Activated naive CD4-positive, alpha-beta T cell treated with anti-CD3 and anti-CD28 coated beads for 36 hours (primary cell): ENCODE results near the gene MUC2. TPM values are rescaled to one million over a fixed set of nuclear protein-coding genes. Genes with fewer than 3 reads are reported as not detected.

Experiments
- CTCF ChIA-PET: fragments of 350-600 bp; sonication (Branson Sonifier 250); formaldehyde crosslinking; loops from one replicate; lab custom pipeline; 2021; ENCODE audit warnings: antibody characterized with exemption; lab: Charles Lee
- DNase-seq: peaks from one replicate; pipeline ENCODE4 v3.0.0-alpha.2; 2020
- H3K27ac Mint-ChIP-seq: one replicate; pipeline ENCODE4 v1.8.0; 2021; ENCODE audit warnings: mild to moderate bottlenecking, mixed read lengths
- H3K27me3 Mint-ChIP-seq: one replicate; pipeline ENCODE4 v1.8.0; 2021; ENCODE audit warnings: low read depth, mixed read lengths
- H3K36me3 Mint-ChIP-seq: one replicate; pipeline ENCODE4 v1.8.0; 2021; ENCODE audit warnings: low read depth, mixed read lengths
- H3K4me1 Mint-ChIP-seq: one replicate; pipeline ENCODE4 v1.8.0; 2021; ENCODE audit warnings: low read depth, mixed read lengths
- H3K4me3 Mint-ChIP-seq: one replicate; pipeline ENCODE4 v1.8.0; 2021; ENCODE audit warnings: mild to moderate bottlenecking, moderate library complexity, mixed read lengths
- H3K9me3 Mint-ChIP-seq: one replicate; pipeline ENCODE4 v1.8.0; 2021; ENCODE audit warnings: mixed read lengths
- intact Hi-C: fragments of 100-400 bp; cut with micrococcal nuclease; formaldehyde crosslinking; loops from one replicate; pipeline ENCODE4 v1.15.1; 2023
- total RNA-seq, 2 experiments: library from RNA; stranded (reverse); gene quantifications; one replicate each; pipeline ENCODE4 v1.2.3, GENCODE V29; 2021

MUC2 gene
- total RNA-seq, 2 experiments from 2014 or later, result not detected

DNA sequence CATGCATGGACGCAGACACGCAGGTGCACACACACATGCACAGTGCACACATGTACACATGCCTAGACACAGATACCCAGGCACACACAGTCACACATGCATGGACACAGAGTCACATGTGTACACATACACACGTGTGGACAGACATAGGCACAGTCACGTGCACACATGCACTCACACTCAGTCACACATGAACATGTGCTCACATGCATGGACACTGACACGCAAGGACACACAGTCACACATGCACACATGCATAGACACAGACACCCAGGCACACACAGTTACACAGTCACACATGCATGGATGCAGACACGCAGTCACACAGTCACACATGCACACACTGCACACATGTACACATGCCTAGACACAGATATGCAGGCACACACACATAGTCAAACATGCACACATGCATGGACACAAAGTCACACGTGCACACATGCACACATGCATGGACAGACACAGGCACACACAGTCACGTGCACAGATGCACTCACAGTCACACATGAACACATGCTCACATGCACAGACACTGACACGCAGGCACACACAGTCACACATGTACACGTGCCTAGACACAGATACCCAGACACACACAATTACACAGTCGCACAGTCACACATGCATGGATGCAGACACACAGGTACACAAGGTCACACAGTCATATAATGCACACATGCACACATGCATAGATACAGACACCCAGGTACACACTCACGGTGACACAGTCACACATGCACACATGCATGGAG is 16.8 kb downstream of the MUC2 start:
- Mint-ChIP-seq H3K36me3 (no peaks in the 10 kb centered on the region), H3K9me3 (no peaks in the 10 kb centered on the region), H3K27me3 (no peaks in the 10 kb centered on the region), H3K4me3 (no peak overlapping the region), H3K4me1 (no peaks in the 10 kb centered on the region), H3K27ac (no peak overlapping the region)
- CTCF ChIA-PET, result no interaction called here
- intact Hi-C loops, result no loop called here
- no peak for DNase-seq

DNA sequence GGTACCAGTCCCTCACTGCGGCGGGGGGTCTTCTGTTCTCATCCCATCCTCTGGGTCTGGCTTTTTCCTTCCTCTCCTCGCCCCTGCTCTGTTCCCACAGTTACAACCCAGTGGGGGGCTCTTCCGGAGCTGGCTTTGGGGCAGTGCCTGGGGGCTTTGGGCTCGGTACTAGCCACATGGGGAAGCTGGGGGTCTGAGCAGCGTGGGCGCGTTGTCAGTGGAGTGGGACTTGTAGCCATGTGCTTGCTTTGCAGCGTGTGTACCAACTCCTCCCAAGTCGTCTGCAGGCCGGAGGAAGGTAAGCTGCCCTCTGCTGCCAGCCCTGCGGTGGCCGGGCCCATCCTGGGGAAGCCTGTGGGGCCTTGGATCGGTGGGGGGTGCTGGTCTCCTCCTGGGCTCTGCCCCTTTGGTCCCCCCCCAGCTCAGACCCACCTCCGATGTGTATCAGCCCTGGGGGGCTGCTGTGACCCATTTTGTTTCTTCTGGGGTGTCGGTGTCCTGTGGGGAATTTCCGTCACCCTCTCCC is 17.5 kb downstream of the MUC2 start:
- Mint-ChIP-seq H3K4me1 (no peaks in the 10 kb centered on the region), H3K27me3 (no peaks in the 10 kb centered on the region), H3K9me3 (no peaks in the 10 kb centered on the region), H3K27ac (no peak overlapping the region), H3K36me3 (no peaks in the 10 kb centered on the region), H3K4me3 (no peak overlapping the region)
- CTCF ChIA-PET, result no interaction called here
- intact Hi-C loops, result no loop called here
- DNase-seq, result no peak

- no peaks in the 10 kb centered on the region for H3K36me3 Mint-ChIP-seq
- CTCF ChIA-PET, result no interaction called here
- H3K9me3 Mint-ChIP-seq, result no peaks in the 10 kb centered on the region
- no peaks in the 10 kb centered on the region for H3K27me3 Mint-ChIP-seq
- no peaks in the 10 kb centered on the region for H3K4me1 Mint-ChIP-seq
- H3K27ac Mint-ChIP-seq, result no peak overlapping the region
- H3K4me3 Mint-ChIP-seq, result no peak overlapping the region
- no peak for DNase-seq
- intact Hi-C loops, result no loop called here
Observed at GRCh38 chr11:1092919-1093318, 18.2 kb downstream of the MUC2 start.

- Mint-ChIP-seq H3K36me3 (no peaks in the 10 kb centered on the region), H3K9me3 (no peaks in the 10 kb centered on the region), H3K27me3 (no peaks in the 10 kb centered on the region), H3K4me3 (no peak overlapping the region), H3K4me1 (no peaks in the 10 kb centered on the region), H3K27ac (no peak overlapping the region)
- no peak for DNase-seq
- CTCF ChIA-PET, result no interaction called here
- intact Hi-C loops, result no loop called here
Observed at GRCh38 chr11:1099519-1100355, 25.1 kb downstream of the MUC2 start.

DNA sequence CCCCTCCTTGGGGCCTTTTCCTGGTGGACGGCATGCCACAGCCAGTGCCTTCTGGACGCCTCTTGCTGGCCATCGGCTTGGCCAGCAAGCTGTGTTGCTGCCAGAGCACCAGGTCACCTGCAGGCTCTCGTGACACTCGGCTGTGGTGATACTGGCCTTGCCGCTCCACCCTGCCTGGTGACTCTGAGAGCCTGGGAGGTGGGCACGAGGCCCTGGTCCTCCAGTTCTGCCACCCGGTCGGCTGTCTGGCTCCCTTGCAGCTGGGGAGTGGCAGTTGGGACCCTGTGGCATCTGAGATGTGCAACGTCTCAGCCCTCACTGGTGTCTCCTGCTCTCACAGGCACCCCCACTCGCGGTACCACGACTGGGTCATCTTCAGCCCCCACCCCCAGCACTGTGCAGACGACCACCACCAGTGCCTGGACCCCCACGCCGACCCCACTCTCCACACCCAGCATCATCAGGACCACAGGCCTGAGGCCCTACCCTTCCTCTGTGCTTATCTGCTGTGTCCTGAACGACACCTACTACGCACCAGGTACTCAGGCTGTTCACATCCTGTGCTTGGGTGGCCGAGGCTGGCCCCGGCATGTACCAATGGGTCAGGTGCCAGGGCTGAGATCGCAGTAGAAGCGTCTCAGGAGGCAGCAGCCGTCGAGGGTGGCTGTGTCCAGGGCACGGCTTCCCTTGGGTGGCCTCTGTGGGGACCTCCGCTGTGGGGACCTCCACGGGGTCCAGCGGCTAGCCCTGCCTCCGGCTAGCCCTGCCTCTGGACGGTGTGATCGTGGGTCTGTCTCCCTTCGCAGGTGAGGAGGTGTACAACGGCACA is 26.0 kb downstream of the MUC2 start:
- no peak for DNase-seq
- Mint-ChIP-seq H3K9me3 (no peaks in the 10 kb centered on the region), H3K27ac (no peak overlapping the region), H3K36me3 (no peaks in the 10 kb centered on the region), H3K4me1 (no peaks in the 10 kb centered on the region), H3K27me3 (no peaks in the 10 kb centered on the region), H3K4me3 (no peak overlapping the region)
- intact Hi-C loops, result no loop called here
- CTCF ChIA-PET, result no interaction called here

- Mint-ChIP-seq H3K27ac (no peak overlapping the region), H3K4me1 (no peaks in the 10 kb centered on the region), H3K27me3 (no peaks in the 10 kb centered on the region), H3K36me3 (no peaks in the 10 kb centered on the region), H3K9me3 (no peaks in the 10 kb centered on the region), H3K4me3 (no peak overlapping the region)
- intact Hi-C loops, result no loop called here
- DNase-seq, result no peak
- CTCF ChIA-PET, result no interaction called here
Observed at GRCh38 chr11:1101318-1102089, 26.8 kb downstream of the MUC2 start.

DNA sequence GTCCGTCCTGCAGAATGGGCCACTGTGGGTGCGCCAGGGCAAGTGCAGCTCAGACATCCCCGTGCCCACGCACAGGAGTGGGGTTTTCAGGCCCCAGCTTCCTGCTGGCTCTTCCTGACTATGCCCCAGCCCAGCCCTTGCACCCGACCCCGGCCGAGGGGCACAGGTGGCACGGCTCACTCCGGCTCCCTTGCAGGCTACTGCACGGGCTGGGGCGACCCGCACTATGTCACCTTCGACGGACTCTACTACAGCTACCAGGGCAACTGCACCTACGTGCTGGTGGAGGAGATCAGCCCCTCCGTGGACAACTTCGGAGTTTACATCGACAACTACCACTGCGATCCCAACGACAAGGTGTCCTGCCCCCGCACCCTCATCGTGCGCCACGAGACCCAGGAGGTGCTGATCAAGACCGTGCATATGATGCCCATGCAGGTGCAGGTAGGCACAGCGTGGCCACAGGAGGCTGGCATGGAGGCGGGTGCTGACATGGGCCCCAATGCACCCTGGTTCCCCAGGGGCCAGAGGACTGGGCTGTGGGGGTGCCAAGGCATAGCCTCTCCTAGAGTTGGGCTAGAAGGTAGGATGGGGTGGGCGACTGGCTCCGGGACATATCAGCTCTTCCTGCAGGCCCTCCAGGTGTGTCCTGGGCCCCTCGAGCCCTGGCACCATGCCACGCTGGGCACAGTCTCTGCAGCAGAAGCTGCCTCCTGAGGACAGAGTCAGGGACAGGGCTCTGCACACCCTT is 27.7 kb downstream of the MUC2 start:
- no peaks in the 10 kb centered on the region for H3K9me3 Mint-ChIP-seq
- CTCF ChIA-PET, result no interaction called here
- H3K27ac Mint-ChIP-seq, result no peak overlapping the region
- no peaks in the 10 kb centered on the region for H3K36me3 Mint-ChIP-seq
- DNase-seq, result no peak
- no peak overlapping the region for H3K4me3 Mint-ChIP-seq
- H3K27me3 Mint-ChIP-seq, result no peaks in the 10 kb centered on the region
- H3K4me1 Mint-ChIP-seq, result no peaks in the 10 kb centered on the region
- intact Hi-C loops, result no loop called here

- Mint-ChIP-seq H3K27ac (no peak overlapping the region), H3K36me3 (no peaks in the 10 kb centered on the region)
- CTCF ChIA-PET, result no interaction called here
Observed at GRCh38 chr11:1102996-1103395, 28.3 kb downstream of the MUC2 start.

GRCh38 chr11:1103401-1104360 is 29.0 kb downstream of the MUC2 start:
- Mint-ChIP-seq H3K36me3 (no peaks in the 10 kb centered on the region), H3K9me3 (no peaks in the 10 kb centered on the region), H3K27ac (no peak overlapping the region), H3K4me3 (no peak overlapping the region), H3K4me1 (no peaks in the 10 kb centered on the region), H3K27me3 (no peaks in the 10 kb centered on the region)
- no peak for DNase-seq
- intact Hi-C loops, result no loop called here
- CTCF ChIA-PET, result no interaction called here

More at GRCh38 chr11:1102996-1103395, 28.3 kb downstream of the MUC2 start:
- no peaks in the 10 kb centered on the region for H3K4me1 Mint-ChIP-seq
- DNase-seq, result no peak
- H3K4me3 Mint-ChIP-seq, result no peak overlapping the region
- no peaks in the 10 kb centered on the region for H3K27me3 Mint-ChIP-seq
- intact Hi-C loops, result no loop called here
- H3K9me3 Mint-ChIP-seq, result no peaks in the 10 kb centered on the region

DNA sequence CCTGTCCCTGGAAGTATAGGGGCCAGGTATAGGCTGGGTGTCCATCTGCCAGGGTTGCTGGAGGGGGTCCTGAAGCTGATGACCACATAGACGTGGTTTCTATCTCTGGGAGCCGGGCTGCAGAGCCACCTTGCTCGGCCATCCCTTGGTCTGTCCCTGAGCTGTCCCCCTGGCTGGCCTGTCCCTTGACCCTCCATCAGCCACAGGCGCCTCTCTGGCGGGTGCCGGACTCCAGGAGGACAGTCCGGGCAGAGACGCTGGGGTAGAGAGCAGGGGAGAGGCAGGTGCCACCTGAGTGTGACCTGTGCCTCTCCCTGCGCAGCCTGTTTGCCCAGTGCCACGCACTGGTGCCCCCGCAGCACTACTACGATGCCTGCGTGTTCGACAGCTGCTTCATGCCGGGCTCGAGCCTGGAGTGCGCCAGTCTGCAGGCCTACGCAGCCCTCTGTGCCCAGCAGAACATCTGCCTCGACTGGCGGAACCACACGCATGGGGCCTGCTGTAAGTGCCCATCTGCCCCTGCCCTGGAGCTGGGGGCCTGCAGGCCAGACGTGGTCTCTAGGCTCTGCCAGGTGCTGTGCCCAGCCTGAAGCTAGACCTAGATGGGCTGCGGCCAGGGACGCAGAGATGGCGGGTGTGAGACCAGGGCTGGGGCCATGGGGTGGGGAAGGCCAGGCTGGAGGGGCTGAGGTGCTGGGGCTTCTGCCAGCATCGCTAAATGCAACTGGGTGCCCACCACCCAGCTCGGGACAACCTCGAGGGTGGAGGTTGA is 29.9 kb downstream of the MUC2 start:
- Mint-ChIP-seq H3K27ac (no peak overlapping the region), H3K4me1 (no peaks in the 10 kb centered on the region), H3K27me3 (no peaks in the 10 kb centered on the region), H3K4me3 (no peak overlapping the region), H3K9me3 (no peaks in the 10 kb centered on the region), H3K36me3 (no peaks in the 10 kb centered on the region)
- no peak for DNase-seq
- CTCF ChIA-PET, result no interaction called here
- intact Hi-C loops, result no loop called here
